Stimulated activated CD8-positive, alpha-beta memory T cell treated with anti-CD3 and anti-CD28 coated beads, Interleukin-15, amount 100 ng/mL, for 24 hours (primary cell): ENCODE data around the gene GINS2.

Experiments
- DNase-seq: peaks from one replicate; pipeline ENCODE4 v3.0.0-alpha.2; 2020; ENCODE audit warnings: low read depth

Gene GINS2

DNA sequence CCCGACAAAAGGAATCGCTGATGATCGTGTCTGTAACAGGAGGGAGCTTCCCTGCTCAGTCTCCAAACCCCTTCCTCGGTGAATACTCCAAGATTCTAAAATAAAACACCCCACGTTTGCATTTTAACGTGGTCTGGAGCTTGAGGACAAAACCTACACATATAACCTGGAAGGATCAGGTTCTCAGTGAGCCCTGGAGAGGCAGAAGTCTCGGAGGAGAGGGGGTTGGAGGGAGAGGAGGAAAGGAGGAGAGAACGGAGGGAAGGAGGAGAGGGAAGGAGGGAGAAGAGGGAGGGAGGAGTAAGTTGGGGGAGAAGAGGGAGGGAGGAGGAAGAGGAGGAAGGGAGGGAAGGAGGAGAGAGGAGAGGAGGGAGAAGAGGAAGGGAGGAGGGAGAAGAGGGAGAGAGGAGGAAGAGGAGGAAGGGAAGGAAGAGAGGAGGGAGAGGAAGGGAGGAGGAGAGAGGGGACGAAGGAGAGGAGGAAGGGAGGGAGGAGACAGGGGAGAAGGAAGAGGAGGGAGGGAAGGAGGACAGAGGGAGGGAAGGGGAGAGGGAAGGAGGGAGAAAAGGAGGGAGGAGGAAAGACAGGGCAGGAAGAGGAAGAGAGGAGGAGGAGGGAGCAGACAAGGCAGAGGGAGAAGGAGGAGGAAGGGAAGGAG is 27.4 kb upstream of the GINS2 start:
- DNase-seq = no peak

DNA sequence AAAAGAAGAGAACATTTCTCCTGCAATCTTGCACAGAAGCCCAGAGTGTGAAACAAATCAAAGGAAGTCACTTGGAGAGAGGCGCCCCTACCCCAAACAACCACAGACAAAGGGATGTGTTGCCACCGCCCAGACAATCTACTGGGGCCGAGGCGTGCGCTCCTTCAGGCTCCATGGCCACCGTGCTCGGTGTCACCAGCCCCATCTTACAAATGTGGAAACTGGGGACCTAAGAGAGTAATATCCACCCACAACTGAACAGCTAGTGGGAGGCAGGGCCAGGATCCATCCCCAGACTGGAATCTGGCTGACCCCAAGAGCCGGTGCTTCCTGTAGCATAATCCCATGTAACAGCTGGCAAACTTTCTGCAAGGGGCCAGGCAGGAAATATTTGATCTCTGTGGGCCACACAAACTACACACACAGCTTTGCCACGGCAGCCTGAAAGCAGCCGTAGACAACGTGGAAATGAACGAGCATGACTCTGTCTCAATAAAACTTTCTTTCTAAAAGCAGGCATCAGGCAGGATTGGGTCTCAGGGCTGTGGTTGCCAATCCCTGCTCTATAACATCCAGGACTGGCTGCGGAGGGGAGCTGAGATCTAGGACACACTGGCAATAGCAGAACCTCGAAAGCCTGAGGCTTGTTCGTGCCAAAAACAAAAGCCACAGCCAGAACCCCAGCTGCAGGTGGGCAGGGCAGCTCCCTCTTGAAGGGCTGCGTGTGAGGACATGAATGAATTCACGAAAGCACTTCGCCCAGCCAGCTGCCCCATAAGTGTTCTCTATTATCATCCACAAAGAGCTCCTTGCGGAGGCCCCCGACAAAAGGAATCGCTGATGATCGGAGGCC is 26.6 kb upstream of the GINS2 start:
- DNase-seq = no peak

DNA sequence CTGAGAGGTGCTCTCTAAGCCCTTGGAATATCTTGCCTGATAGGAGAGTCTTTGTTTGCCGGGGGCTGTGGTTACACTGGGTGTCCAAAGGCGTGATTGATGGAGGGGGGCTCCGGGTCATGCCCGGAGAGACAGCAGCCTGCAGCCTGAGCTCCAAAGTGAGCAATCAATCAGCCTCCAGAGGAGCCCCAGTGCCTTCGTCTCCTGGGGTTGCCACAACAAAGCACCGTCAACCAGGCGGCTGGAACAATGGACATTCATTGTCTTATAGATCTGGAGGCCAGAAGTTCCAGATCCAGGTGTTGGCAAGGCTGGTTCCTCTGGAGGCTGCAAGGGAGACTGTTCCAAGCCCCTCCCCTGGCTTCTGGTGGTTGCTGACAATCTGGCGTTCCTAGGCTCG is 24.0 kb upstream of the GINS2 start:
- no peak for DNase-seq

DNA sequence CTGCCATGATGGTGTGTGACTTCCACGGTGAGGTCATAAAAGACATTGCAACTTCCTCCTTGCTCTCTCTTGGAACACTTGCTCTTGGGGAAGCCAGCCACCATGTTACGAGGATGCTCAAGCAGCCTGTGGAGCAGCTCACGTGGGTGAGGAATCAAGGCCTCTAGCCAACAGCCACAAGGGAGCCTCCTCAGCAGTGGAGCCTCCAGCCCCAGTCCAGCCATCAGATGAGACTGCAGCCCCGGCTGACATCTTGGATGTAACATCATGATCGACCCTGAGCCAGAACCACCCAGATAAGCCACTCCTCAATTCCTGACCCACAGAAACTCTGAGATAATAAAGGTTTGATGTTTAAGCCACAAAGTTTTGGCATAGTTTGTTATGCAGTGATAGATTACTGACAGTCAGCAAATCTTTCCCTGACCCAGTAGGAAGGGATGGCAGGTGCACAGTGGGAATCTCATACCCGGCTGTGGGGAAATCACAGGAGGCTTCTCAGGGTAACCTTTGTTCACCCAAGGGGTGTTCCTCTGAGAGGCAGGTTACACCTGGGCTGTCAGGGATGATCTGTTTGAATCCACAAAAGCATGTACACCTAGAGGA is 23.3 kb upstream of the GINS2 start:
- DNase-seq = no peak

- no peak for DNase-seq
Measured at GRCh38 chr16:85710732-85711131, 22.0 kb upstream of the GINS2 start.

DNA sequence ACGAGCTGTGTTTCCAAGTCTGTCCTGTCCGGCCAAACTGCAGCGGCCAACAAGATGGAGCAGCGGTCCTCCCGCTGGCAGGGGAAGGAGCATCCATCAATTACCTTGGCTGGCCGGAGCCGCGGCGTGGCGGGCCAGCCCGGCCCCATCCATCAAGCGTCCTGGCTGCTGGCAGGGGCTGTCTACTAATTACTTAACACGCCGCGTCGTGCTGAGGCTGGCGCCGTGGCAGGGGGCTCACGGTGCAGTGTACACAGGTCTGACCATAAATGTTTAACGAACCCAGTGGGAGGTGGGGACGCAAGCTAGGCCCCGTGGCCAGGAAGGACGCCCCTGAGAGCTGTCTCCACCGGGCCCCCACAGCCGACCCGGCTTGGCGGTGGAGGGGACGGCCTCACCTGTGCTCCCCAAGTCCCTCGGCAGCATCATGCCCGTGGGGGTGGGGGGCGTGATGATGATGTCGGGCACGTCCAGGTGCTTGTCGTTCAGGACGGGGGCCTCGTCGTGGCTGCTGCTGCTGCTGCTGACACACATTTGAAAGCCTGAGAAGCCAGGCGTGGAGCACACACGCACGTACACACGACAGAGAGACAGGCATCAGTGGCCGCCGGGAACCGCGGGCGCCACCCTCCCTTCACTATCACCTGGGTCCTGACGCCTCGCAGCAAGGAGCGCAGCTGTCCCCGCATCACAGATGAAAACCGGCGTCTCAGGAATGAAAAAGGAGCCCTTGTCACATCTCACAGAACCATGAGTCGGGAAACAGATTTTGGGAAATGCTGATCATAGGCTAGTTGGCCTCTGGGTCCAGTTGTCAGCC is 21.2 kb upstream of the GINS2 start:
- DNase-seq = no peak

GRCh38 chr16:85708338-85708737 is 19.6 kb upstream of the GINS2 start:
- DNase-seq = no peak

DNA sequence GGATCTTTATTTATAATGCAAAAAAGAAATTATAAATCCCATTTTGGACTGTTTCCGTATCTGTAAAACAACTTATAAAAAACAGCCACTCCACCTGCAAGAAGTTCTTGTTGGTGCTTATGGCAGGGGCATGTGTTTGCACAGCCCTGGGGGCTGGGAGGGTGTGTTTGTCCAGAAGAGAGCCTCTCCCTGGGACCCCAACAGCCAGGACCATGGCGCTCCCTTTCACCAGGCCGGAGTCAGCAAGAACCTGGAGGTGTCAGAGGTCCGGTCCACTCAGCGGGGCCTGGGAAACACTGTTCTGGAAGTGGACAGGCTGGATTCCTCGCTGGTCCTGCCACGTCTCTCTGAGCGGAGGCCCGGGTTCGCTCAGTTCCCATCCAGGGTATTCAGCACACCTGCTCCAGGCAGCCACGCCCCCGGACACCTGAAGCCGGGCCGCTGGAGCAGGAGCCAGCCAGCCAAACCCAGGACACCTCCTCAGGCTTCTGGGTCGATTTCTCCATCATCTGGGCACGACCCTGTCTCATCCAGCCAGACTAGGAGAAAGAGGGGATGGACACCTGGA is 18.9 kb upstream of the GINS2 start:
- no peak for DNase-seq

DNA sequence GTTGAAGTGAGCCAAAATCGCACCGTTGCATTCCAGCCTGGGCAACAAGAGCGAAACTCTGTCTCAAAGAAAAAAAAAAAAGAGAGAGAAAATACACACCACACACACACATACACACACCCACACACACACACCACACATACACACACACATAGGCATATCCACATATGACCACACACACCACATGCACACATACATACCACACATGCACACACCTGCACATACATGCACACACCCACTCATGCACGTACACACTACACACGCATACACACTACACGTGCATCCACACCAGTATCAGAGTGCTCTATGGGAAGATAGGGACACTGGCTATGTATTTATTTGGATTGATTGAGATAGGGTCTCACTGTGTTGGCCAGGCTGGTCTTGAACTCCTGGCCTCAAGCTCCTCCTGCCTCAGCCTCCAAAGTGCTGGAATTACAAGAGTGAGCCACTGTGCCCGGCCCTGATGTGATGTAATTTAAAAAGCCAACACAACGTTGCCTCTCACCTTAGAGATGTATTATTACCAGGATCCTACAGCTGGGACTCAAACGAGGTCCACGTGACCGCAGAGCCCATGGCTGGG is 17.8 kb upstream of the GINS2 start:
- DNase-seq = no peak

DNA sequence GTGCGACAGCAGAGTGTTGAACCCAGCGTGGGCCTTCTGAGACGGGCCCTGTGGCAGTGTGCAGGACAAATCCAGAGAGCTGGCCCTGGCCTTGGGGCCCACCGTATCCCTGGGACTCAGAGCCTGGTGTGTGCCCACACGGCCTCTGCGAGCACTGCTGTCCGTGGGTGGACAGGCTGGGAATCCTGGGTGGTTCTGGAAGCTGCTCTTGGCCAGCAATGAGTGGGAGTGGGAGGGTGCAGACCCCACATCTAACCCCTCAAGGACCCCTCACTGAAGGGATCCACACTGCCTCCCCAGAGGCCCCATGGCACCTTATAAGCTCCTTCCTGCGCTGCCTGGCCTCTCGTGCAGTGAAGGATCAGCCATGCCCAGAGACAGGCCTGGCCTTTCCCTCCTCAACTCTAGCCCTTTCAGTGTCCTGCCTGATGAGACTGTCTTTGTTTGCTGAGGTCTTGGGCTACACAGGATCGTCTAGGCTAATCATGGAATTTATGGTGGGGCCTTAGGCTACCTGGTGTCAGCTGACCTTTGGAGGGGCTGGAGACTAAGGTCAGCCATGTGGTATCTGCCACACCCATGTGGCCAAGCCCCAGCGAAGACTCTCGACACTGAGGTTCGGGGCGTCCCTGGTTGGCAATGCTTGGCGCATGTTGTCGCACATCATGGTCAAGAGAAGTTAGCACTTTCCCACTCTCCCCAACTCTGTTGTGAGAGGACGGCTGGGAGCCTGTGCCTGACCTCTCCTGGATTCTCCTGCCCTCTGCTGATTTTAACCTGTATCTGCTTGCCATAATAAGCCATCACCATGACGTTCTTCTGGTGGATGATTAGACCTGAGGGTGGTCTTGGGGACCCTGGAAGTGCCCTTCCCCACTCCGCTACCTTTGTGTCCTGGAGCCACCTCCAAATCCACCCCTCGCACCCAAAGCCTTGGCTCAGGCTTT is 16.4 kb upstream of the GINS2 start:
- DNase-seq = no peak

GRCh38 chr16:85704011-85704410 is 15.3 kb upstream of the GINS2 start:
- DNase-seq = no peak

DNA sequence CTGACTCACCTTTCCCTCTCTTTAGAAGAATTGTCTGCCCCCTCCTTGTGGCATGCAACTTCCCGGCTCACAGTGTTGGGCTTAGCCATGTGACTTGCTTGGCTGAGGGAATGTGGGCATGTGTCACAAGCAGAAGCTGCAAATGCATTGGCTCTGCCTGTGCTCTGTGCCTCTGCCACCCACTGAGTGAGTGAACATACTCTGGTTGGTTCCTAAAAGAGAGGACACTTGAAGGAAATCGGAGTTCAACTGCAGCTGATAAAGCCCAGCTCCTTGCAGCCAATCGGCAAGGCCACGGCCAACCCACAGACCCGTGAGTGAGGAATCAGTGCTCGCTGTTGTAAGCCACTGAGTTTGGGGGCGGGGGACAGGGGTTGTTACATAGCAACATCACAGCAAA is 10.9 kb upstream of the GINS2 start:
- no peak for DNase-seq

GRCh38 chr16:85698935-85699558 is 10.3 kb upstream of the GINS2 start:
- no peak for DNase-seq

DNA sequence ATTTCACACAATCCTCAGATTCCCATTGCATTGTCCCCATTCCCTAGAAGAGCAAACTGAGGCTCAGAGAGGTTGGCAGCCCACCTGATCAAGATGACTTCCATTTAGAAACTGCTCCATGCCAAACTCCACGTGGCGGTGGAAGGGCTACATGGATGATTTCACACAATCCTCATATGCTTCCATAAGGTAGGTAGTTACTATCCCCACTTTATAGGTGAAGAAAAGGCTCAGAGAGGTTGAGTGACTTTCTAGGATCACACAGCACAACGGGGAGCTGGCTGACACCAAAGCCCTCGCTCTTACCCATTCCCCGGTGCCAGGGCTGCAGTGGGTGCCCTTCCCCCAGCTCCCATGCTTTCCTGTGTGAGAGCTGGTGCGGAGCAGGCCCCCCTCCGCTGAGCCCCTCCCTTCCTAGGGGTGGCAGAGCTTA is 9.7 kb upstream of the GINS2 start:
- no peak for DNase-seq

- no peak for DNase-seq
Measured at GRCh38 chr16:85697431-85697830, 8.7 kb upstream of the GINS2 start.

DNA sequence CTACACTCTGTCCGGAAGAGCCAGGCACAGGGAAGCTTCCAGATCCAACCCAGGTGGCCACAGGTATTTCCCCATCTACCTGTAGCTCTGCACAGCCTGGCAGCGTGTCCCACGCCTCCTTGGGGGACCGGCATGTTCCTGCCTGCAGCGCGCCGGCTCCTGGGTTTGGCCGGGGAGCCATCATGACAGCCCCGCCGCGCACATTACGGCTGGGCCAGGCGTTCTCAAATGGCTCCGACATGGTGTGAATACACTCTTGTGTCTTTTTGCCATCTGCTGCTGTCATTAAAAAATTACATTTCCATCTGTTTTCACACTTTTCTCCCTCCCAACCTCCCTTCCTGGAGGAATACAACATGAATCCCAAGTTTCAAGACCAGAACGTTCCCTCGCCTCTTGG is 8.0 kb upstream of the GINS2 start:
- DNase-seq = no peak

- DNase-seq = no peak
Measured at GRCh38 chr16:85695196-85696128, 6.7 kb upstream of the GINS2 start.

GRCh38 chr16:85690469-85691064 is 1.8 kb upstream of the GINS2 start:
- no peak for DNase-seq

DNA sequence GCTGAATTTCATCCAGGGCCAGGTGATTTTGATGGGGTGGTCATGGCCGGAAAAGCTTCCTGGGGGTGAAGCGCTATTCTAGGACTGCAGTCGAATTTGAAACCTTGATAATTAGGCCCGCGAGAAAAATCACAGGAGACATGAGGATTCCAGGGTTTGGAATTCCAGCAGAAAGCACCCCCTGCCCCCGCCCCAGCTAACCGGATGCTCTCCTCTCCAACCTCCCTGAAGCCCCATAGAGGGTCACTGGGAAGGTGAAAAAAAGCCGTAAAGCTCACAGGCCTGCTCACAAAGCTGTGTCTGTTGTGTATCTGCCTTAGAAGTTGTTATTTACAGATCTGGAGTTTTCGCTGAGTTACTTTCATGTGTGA is 1.2 kb upstream of the GINS2 start:
- DNase-seq = no peak
